Peyer's patch (tissue), 4 donors: ENCODE results near the gene TM6SF1. TPM values are rescaled to one million over a fixed set of nuclear protein-coding genes. Genes with fewer than 3 reads are reported as not detected.
"Not testable (repeated sequence)": the region's sequence is repeated elsewhere in the genome, so short reads cannot be mapped to it uniquely, and the experiment has no call there.

Experiments used
- DNase-seq, 3 donors: peaks; one replicate each; pipeline ENCODE4 v3.0.0-alpha.2; 2017 to 2019
- H3K27ac ChIP-seq, 4 donors: fragments of 200-600 bp; sonication (generic); one replicate each; pipeline ENCODE4 v1.5.1; 2016 to 2019
- H3K27me3 ChIP-seq, 2 donors: fragments of 200-600 bp; sonication (generic); one replicate each; pipeline ENCODE4 v1.5.1; 2019
- H3K36me3 ChIP-seq, 3 donors: fragments of 200-600 bp; sonication (generic); one replicate each; pipeline ENCODE4 v1.5.1; 2016 to 2019
- H3K4me1 ChIP-seq, 4 donors: fragments of 200-600 bp; sonication (generic); one replicate each; pipeline ENCODE4 v1.5.1; 2016 to 2019
- H3K4me3 ChIP-seq, 4 donors: fragments of 200-600 bp; sonication (generic); 1 replicate in 3 of 4; 2 replicates in 1 of 4; pipeline ENCODE4 v1.5.1; 2016 to 2019; ENCODE audit warnings: mild to moderate bottlenecking in 1 of 4
- H3K9me3 ChIP-seq, 4 donors: fragments of 200-600 bp; sonication (generic); one replicate each; pipeline ENCODE4 v1.5.1; 2016 to 2019; ENCODE audit warnings: mild to moderate bottlenecking in 1 of 4
- CTCF ChIP-seq, 6 experiments: fragments of 450-650 bp in 4 of 6; fragments of 200-600 bp in 2 of 6; sonication (generic) in 1 of 6; IDR thresholded peaks; one replicate each; pipeline ENCODE4 v1.5.1; 2017 to 2019; ENCODE audit warnings: antibody characterized with exemption in 6 of 6, mild to moderate bottlenecking in 3 of 6, moderate library complexity in 1 of 6
- POLR2A ChIP-seq, 2 donors: fragments of 450-650 bp; IDR thresholded peaks; one replicate each; pipeline ENCODE4 v1.5.1; 2017; ENCODE audit warnings: antibody characterized with exemption in 2 of 2, mild to moderate bottlenecking in 2 of 2, moderate library complexity in 2 of 2
- total RNA-seq, 4 donors: library from RNA; depleted of rRNA; stranded (reverse); fragments of >200 nt; gene quantifications; one replicate each; pipeline ENCODE4 v1.1.0, GENCODE V29; 2016

The TM6SF1 gene
- total RNA-seq, 4 donors from 2014 or later: 3.3 to 3.5 TPM; not detected in 2

GRCh38 chr15:83132861-83133523, 25.5 kb downstream of the TM6SF1 start:
- no peaks in the 10 kb centered on the region for H3K4me1 ChIP-seq
- TF ChIP-seq CTCF (IDR thresholded peaks at IDR 0.05) (no peak), POLR2A (IDR thresholded peaks at IDR 0.05) (no peak)
- H3K27me3 ChIP-seq: no peaks in the 10 kb centered on the region
- H3K27ac ChIP-seq: no peak overlapping the region
- no peak overlapping the region for H3K4me3 ChIP-seq
- no peaks in the 10 kb centered on the region for H3K36me3 ChIP-seq
- H3K9me3 ChIP-seq: no peaks in the 10 kb centered on the region
- DNase-seq: no peak

- H3K27me3 ChIP-seq, H3K27ac ChIP-seq, DNase-seq, H3K36me3 ChIP-seq, H3K4me1 ChIP-seq, H3K4me3 ChIP-seq, H3K9me3 ChIP-seq: not testable (repeated sequence)
These were observed 34.7 kb downstream of the TM6SF1 start for GRCh38 chr15:83142151-83142550.

GRCh38 chr15:83144771-83145170, 37.3 kb downstream of the TM6SF1 start:
- no peaks in the 10 kb centered on the region for H3K27me3 ChIP-seq
- no peaks in the 10 kb centered on the region for H3K9me3 ChIP-seq
- H3K4me3 ChIP-seq: no peak overlapping the region
- H3K27ac ChIP-seq: no peak overlapping the region
- no peaks in the 10 kb centered on the region for H3K4me1 ChIP-seq
- H3K36me3 ChIP-seq: peaks cover 0 to 9% (median 0%) of the 10 kb centered on the region in 3 donors
- TF ChIP-seq CTCF (IDR thresholded peaks at IDR 0.05): no peak
- no peak for TF ChIP-seq POLR2A (IDR thresholded peaks at IDR 0.05)
- no peak for DNase-seq

- Histone ChIP-seq H3K27me3 (no peaks in the 10 kb centered on the region), H3K9me3 (no peaks in the 10 kb centered on the region), H3K36me3 (peaks cover 0 to 17% (median 0%) of the 10 kb centered on the region in 3 donors), H3K4me3 (no peak overlapping the region), H3K4me1 (no peaks in the 10 kb centered on the region), H3K27ac (no peak overlapping the region)
- TF ChIP-seq POLR2A (IDR thresholded peaks at IDR 0.05) (no peak), CTCF (IDR thresholded peaks at IDR 0.05) (no peak)
- DNase-seq: no peak
These were observed 45.8 kb downstream of the TM6SF1 start for GRCh38 chr15:83153288-83153687.

- TF ChIP-seq POLR2A (IDR thresholded peaks at IDR 0.05) (no peak), CTCF (IDR thresholded peaks at IDR 0.05) (no peak)
- no peak for DNase-seq
These were observed 48.5 kb downstream of the TM6SF1 start for GRCh38 chr15:83155942-83156341.

GRCh38 chr15:83158393-83158792, 50.9 kb downstream of the TM6SF1 start:
- no peaks in the 10 kb centered on the region for H3K36me3 ChIP-seq
- no peak overlapping the region for H3K27ac ChIP-seq
- no peaks in the 10 kb centered on the region for H3K9me3 ChIP-seq
- H3K4me3 ChIP-seq: no peak overlapping the region
- H3K4me1 ChIP-seq: no peaks in the 10 kb centered on the region
- no peak for TF ChIP-seq POLR2A (IDR thresholded peaks at IDR 0.05)
- TF ChIP-seq CTCF (IDR thresholded peaks at IDR 0.05): no peak
- no peaks in the 10 kb centered on the region for H3K27me3 ChIP-seq
- DNase-seq: no peak

More at GRCh38 chr15:83155942-83156341, 48.5 kb downstream of the TM6SF1 start:
- no peaks in the 10 kb centered on the region for H3K4me1 ChIP-seq
- no peaks in the 10 kb centered on the region for H3K9me3 ChIP-seq
- H3K27ac ChIP-seq: no peak overlapping the region
- no peaks in the 10 kb centered on the region for H3K27me3 ChIP-seq
- no peak overlapping the region for H3K4me3 ChIP-seq
- no peaks in the 10 kb centered on the region for H3K36me3 ChIP-seq
